ENCODE results near the gene CDK5RAP2. TPM values are rescaled to one million over a fixed set of nuclear protein-coding genes. Genes with fewer than 3 reads are reported as not detected.
A peak's percentile ranks its signal among the peaks of the same experiment; 100 is the strongest.

Gene CDK5RAP2
- total RNA-seq, 6 experiments from 2014 or later, result 28.4 to 40.8 (median 36.8) TPM

GRCh38 chr9:120374239-120374638 is 205.7 kb downstream of the CDK5RAP2 start:
- DNase-seq, result no peak
- Mint-ChIP-seq H3K9me3 (no peaks in the 10 kb centered on the region; the same call in none of the 2 replicates), H3K27me3 (ENCODE audit: insufficient read depth) (peaks cover 6% of the 10 kb centered on the region), H3K27ac (no peak overlapping the region), H3K4me3 (no peak overlapping the region), H3K36me3 (ENCODE audit: low read depth) (peaks cover 6% of the 10 kb centered on the region), H3K4me1 (ENCODE audit: low read depth) (peaks cover 13% of the 10 kb centered on the region; the same call in 1 of the 2 replicates)
- TF ChIP-seq CTCF (IDR thresholded peaks at IDR 0.05), result no peak

- peaks cover 8% of the 10 kb centered on the region for H3K4me1 Mint-ChIP-seq (ENCODE audit: low read depth)
- H3K36me3 Mint-ChIP-seq (ENCODE audit: low read depth), result peaks cover 10% of the 10 kb centered on the region
- TF ChIP-seq CTCF (IDR thresholded peaks at IDR 0.05), result no peak
- peaks cover 6% of the 10 kb centered on the region for H3K27me3 Mint-ChIP-seq (ENCODE audit: insufficient read depth)
- no peak overlapping the region for H3K4me3 Mint-ChIP-seq
- no peak overlapping the region for H3K27ac Mint-ChIP-seq
- H3K9me3 Mint-ChIP-seq, result no peaks in the 10 kb centered on the region; the same call in none of the 2 replicates
- DNase-seq, result no peak
Measured at GRCh38 chr9:120372040-120372439, 207.9 kb downstream of the CDK5RAP2 start.

- Mint-ChIP-seq H3K27ac (no peak overlapping the region), H3K4me3 (no peak overlapping the region), H3K27me3 (ENCODE audit: insufficient read depth) (peaks cover 8% of the 10 kb centered on the region), H3K36me3 (ENCODE audit: low read depth) (peaks cover 10% of the 10 kb centered on the region; the same call in 1 of the 2 replicates), H3K9me3 (no peaks in the 10 kb centered on the region; the same call in none of the 2 replicates), H3K4me1 (ENCODE audit: low read depth) (peaks cover 30% of the 10 kb centered on the region)
- TF ChIP-seq CTCF (IDR thresholded peaks at IDR 0.05), result no peak
- no peak for DNase-seq
Measured at GRCh38 chr9:120369608-120370220, 210.3 kb downstream of the CDK5RAP2 start.

- Mint-ChIP-seq H3K4me3 (no peak overlapping the region), H3K27me3 (ENCODE audit: insufficient read depth) (peaks cover 8% of the 10 kb centered on the region), H3K9me3 (no peaks in the 10 kb centered on the region; the same call in 1 of the 2 replicates), H3K4me1 (ENCODE audit: low read depth) (peaks cover 33% of the 10 kb centered on the region), H3K27ac (no peak overlapping the region), H3K36me3 (ENCODE audit: low read depth) (peaks cover 10% of the 10 kb centered on the region; the same call in 1 of the 2 replicates)
- no peak for TF ChIP-seq CTCF (IDR thresholded peaks at IDR 0.05)
- no peak for DNase-seq
Measured at GRCh38 chr9:120368799-120369198, 211.2 kb downstream of the CDK5RAP2 start.

GRCh38 chr9:120366644-120367019 is 213.3 kb downstream of the CDK5RAP2 start:
- peak; percentile 90 for DNase-seq
- Mint-ChIP-seq H3K4me1 (ENCODE audit: low read depth) (peaks cover 47% of the 10 kb centered on the region), H3K36me3 (ENCODE audit: low read depth) (peaks cover 10% of the 10 kb centered on the region; the same call in 1 of the 2 replicates), H3K27me3 (ENCODE audit: insufficient read depth) (peaks cover 2% of the 10 kb centered on the region; the same call in 1 of the 2 replicates), H3K4me3 (peak overlapping the region; percentile 71), H3K27ac (peak overlapping the region; percentile 73), H3K9me3 (no peaks in the 10 kb centered on the region; the same call in 1 of the 2 replicates)
- TF ChIP-seq CTCF (IDR thresholded peaks at IDR 0.05), result peak; percentile 65

Data from HFFc6 (cell line).